Colonic mucosa (tissue), 4 donors: ENCODE results near the gene LRRK2. TPM values are rescaled to one million over a fixed set of nuclear protein-coding genes. Genes with fewer than 3 reads are reported as not detected.

Experiments
- DNase-seq: peaks from one replicate; pipeline ENCODE4 v3.0.0-alpha.2; 2020
- H3K27ac ChIP-seq: fragments of 200-600 bp; one replicate; pipeline ENCODE4 v1.8.0; 2021
- H3K27me3 ChIP-seq: fragments of 200-600 bp; one replicate; pipeline ENCODE4 v1.8.0; 2021
- H3K36me3 ChIP-seq: fragments of 200-600 bp; one replicate; pipeline ENCODE4 v1.8.0; 2021
- H3K4me1 ChIP-seq: fragments of 200-600 bp; one replicate; pipeline ENCODE4 v1.8.0; 2021; ENCODE audit warnings: mild to moderate bottlenecking
- H3K4me3 ChIP-seq: fragments of 200-600 bp; one replicate; pipeline ENCODE4 v1.8.0; 2021
- H3K9ac ChIP-seq, 2 donors: one replicate each; pipeline ENCODE4 v1.7.0; 2013; ENCODE audit warnings: control low read depth in 2 of 2, low read depth in 2 of 2, low read length in 2 of 2
- H3K9me3 ChIP-seq: fragments of 200-600 bp; one replicate; pipeline ENCODE4 v1.8.0; 2021
- CTCF ChIP-seq: fragments of 200-600 bp; IDR thresholded peaks from one replicate; pipeline ENCODE4 v1.8.0; 2022; ENCODE audit warnings: antibody characterized with exemption, mild to moderate bottlenecking
- intact Hi-C: fragments of 100-400 bp; cut with DNase I; formaldehyde crosslinking; loops from one replicate; pipeline ENCODE4 v1.14.1; 2022
- total RNA-seq, 2 donors: library from RNA; stranded (reverse); fragmentation: NEBNext Ultra II Directional in 1 of 2; extraction: Animal tissue kit (Norgen Biotek cat#: 25700) in 1 of 2; gene quantifications; one replicate each; pipeline ENCODE4 v1.2.1, GENCODE V29; 2021
- donor health status: healthy.
- donor health status: DM: no; HTN: no; CAD: no.
- donor health status: DM: no; HTN: no; CAD: no.

LRRK2 gene
- total RNA-seq, 2 donors from 2014 or later: 1.7 to 4.1 TPM

- Histone ChIP-seq H3K27ac (no peak overlapping the region), H3K27me3 (no peaks in the 10 kb centered on the region), H3K4me3 (no peak overlapping the region), H3K9ac (no peak overlapping the region), H3K36me3 (no peaks in the 10 kb centered on the region), H3K9me3 (no peaks in the 10 kb centered on the region), H3K4me1 (no peaks in the 10 kb centered on the region)
- TF ChIP-seq CTCF: no peak
- intact Hi-C loops: no loop called here
- no peak for DNase-seq
Measured at GRCh38 chr12:40312196-40312595, 87.4 kb downstream of the LRRK2 start.

- intact Hi-C loops: no loop called here
- H3K4me1 ChIP-seq: no peaks in the 10 kb centered on the region
- H3K27ac ChIP-seq: no peak overlapping the region
- H3K4me3 ChIP-seq: no peak overlapping the region
- no peaks in the 10 kb centered on the region for H3K27me3 ChIP-seq
- peak; percentile 23 for TF ChIP-seq CTCF
- no peak overlapping the region for H3K9ac ChIP-seq
- no peak for DNase-seq
- no peaks in the 10 kb centered on the region for H3K36me3 ChIP-seq
- no peaks in the 10 kb centered on the region for H3K9me3 ChIP-seq
Measured at GRCh38 chr12:40312982-40313576, 88.3 kb downstream of the LRRK2 start.

GRCh38 chr12:40313928-40314327, 89.1 kb downstream of the LRRK2 start:
- intact Hi-C loops: no loop called here
- H3K4me1 ChIP-seq: no peaks in the 10 kb centered on the region
- no peaks in the 10 kb centered on the region for H3K27me3 ChIP-seq
- H3K27ac ChIP-seq: no peak overlapping the region
- no peak for TF ChIP-seq CTCF
- no peaks in the 10 kb centered on the region for H3K9me3 ChIP-seq
- H3K9ac ChIP-seq: no peak overlapping the region
- H3K36me3 ChIP-seq: no peaks in the 10 kb centered on the region
- no peak for DNase-seq
- no peak overlapping the region for H3K4me3 ChIP-seq

- H3K4me3 ChIP-seq: no peak overlapping the region
- no peaks in the 10 kb centered on the region for H3K27me3 ChIP-seq
- no peak for DNase-seq
- no peaks in the 10 kb centered on the region for H3K9me3 ChIP-seq
- intact Hi-C loops: no loop called here
- H3K36me3 ChIP-seq: no peaks in the 10 kb centered on the region
- no peaks in the 10 kb centered on the region for H3K4me1 ChIP-seq
- TF ChIP-seq CTCF: no peak
- H3K9ac ChIP-seq: no peak overlapping the region
- H3K27ac ChIP-seq: no peak overlapping the region
Measured at GRCh38 chr12:40314927-40315326, 90.1 kb downstream of the LRRK2 start.

- no peak for DNase-seq
- no peak for TF ChIP-seq CTCF
- Histone ChIP-seq H3K4me1 (no peaks in the 10 kb centered on the region), H3K27ac (no peak overlapping the region), H3K36me3 (no peaks in the 10 kb centered on the region), H3K9me3 (no peaks in the 10 kb centered on the region), H3K9ac (no peak overlapping the region), H3K27me3 (no peaks in the 10 kb centered on the region), H3K4me3 (no peak overlapping the region)
- intact Hi-C loops: no loop called here
Measured at GRCh38 chr12:40315375-40315774, 90.6 kb downstream of the LRRK2 start.
